HEK293T (cell line): ENCODE data around the gene TNFSF12.
A peak's percentile ranks its signal among the peaks of the same experiment; 100 is the strongest.

Experiments used
- CTCF ChIA-PET: fragments of 350-600 bp; formaldehyde crosslinking; extraction: SDS; loops from one replicate; lab custom pipeline; 2021; ENCODE audit warnings: antibody characterized with exemption, inconsistent platforms; lab: Yijun Ruan, JAX
- POLR2A ChIA-PET: fragments of 350-600 bp; formaldehyde crosslinking; extraction: SDS; loops from one replicate; lab custom pipeline; 2020; ENCODE audit warnings: antibody characterized with exemption, inconsistent platforms; lab: Yijun Ruan, JAX
- DNase-seq: peaks from one replicate; pipeline ENCODE4 v3.0.0; 2012; ENCODE audit warnings: mixed read lengths; ENCODE audit errors: extremely low spot score
- ARNT ChIP-seq: fragments of 450-650 bp; IDR thresholded peaks from 2 replicates; pipeline ENCODE4 v1.6.1; 2017; ENCODE audit warnings: mild to moderate bottlenecking
- BHLHE40 ChIP-seq: fragments of 450-650 bp; IDR thresholded peaks from 2 replicates; pipeline ENCODE4 v1.6.1; 2016; ENCODE audit warnings: mild to moderate bottlenecking, moderate library complexity, borderline replicate concordance
- CTBP1 ChIP-seq: fragments of 450-650 bp; IDR thresholded peaks from 2 replicates; pipeline ENCODE4 v1.6.1; 2016; ENCODE audit warnings: borderline replicate concordance
- ELF4 ChIP-seq: fragments of 450-650 bp; IDR thresholded peaks from 2 replicates; pipeline ENCODE4 v1.6.1; 2017; ENCODE audit warnings: antibody characterized with exemption
- FOXA1 ChIP-seq: fragments of 450-650 bp; IDR thresholded peaks from 2 replicates; pipeline ENCODE4 v1.6.1; 2016; ENCODE audit warnings: mild to moderate bottlenecking
- FOXK2 ChIP-seq: fragments of 450-650 bp; IDR thresholded peaks from 2 replicates; pipeline ENCODE4 v1.6.1; 2016; ENCODE audit warnings: mild to moderate bottlenecking
- FOXM1 ChIP-seq: fragments of 450-650 bp; IDR thresholded peaks from 2 replicates; pipeline ENCODE4 v1.6.1; 2017; ENCODE audit warnings: mild to moderate bottlenecking, borderline replicate concordance
- HDGF ChIP-seq: fragments of 450-650 bp; IDR thresholded peaks from 2 replicates; pipeline ENCODE4 v1.6.1; 2017; ENCODE audit warnings: antibody characterized with exemption, borderline replicate concordance
- L3MBTL2 ChIP-seq: fragments of 450-650 bp; conservative IDR thresholded peaks from 2 replicates; pipeline ENCODE4 v1.6.1; 2016; ENCODE audit warnings: mild to moderate bottlenecking
- LEF1 ChIP-seq: fragments of 450-650 bp; IDR thresholded peaks from 2 replicates; pipeline ENCODE4 v1.6.1; 2017; ENCODE audit warnings: mild to moderate bottlenecking, borderline replicate concordance
- NFRKB ChIP-seq: fragments of 450-650 bp; IDR thresholded peaks from 2 replicates; pipeline ENCODE4 v1.6.1; 2016; ENCODE audit warnings: mild to moderate bottlenecking, moderate library complexity
- SP1 ChIP-seq: fragments of 450-650 bp; IDR thresholded peaks from 2 replicates; pipeline ENCODE4 v1.6.1; 2017
- SUZ12 ChIP-seq: fragments of 450-650 bp; IDR thresholded peaks from 2 replicates; pipeline ENCODE4 v1.6.1; 2016; ENCODE audit warnings: mild to moderate bottlenecking
- TARDBP ChIP-seq: fragments of 450-650 bp; IDR thresholded peaks from 2 replicates; pipeline ENCODE4 v1.6.1; 2016
- ZNF384 ChIP-seq: fragments of 450-650 bp; IDR thresholded peaks from 2 replicates; pipeline ENCODE4 v1.6.1; 2016
- TF ChIP-seq, protein P1 (sequence below): fragments of 450-650 bp; IDR thresholded peaks from 2 replicates; pipeline ENCODE4 v1.6.1; 2016

TNFSF12 gene

DNA sequence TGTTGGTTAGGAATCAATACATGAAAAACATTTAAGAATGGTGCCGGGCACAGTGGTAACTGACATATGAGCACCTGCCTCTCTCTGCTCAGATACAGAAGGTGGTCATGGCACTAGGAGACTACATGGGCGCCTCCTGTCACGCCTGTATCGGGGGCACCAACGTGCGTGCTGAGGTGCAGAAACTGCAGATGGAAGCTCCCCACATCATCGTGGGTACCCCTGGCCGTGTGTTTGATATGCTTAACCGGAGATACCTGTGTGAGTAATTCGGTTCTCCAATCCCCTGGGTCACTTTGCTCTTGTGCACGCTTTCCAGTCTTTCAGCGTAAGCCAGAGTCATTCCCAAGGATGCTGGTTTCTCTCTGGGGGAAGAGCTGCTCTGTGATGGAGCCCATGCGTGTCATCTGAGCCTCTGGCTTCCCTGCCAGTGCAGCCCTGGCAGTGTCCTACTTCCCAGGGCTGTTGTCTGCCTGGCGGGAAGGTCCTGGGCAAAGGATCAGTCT lies 27.6 kb downstream of the TNFSF12 start:
- ChIA-PET POLR2A (interaction anchor here (0.7 to 6.3 kb wide), 3 partner anchors 8 to 14 kb away, joined by 3 to 40 read pairs (median 3); partner anchors contain the start of genes MPDU1, SENP3 and SOX15), CTCF (no interaction called here)
- no peak for DNase-seq
- TF ChIP-seq HDGF: no peak
- no peak for TF ChIP-seq FOXA1
- TF ChIP-seq FOXM1: no peak
- no peak for TF ChIP-seq CTBP1
- TF ChIP-seq SUZ12: no peak
- TF ChIP-seq NFRKB: no peak
- no peak for TF ChIP-seq TARDBP
- no peak for TF ChIP-seq ELF4

DNA sequence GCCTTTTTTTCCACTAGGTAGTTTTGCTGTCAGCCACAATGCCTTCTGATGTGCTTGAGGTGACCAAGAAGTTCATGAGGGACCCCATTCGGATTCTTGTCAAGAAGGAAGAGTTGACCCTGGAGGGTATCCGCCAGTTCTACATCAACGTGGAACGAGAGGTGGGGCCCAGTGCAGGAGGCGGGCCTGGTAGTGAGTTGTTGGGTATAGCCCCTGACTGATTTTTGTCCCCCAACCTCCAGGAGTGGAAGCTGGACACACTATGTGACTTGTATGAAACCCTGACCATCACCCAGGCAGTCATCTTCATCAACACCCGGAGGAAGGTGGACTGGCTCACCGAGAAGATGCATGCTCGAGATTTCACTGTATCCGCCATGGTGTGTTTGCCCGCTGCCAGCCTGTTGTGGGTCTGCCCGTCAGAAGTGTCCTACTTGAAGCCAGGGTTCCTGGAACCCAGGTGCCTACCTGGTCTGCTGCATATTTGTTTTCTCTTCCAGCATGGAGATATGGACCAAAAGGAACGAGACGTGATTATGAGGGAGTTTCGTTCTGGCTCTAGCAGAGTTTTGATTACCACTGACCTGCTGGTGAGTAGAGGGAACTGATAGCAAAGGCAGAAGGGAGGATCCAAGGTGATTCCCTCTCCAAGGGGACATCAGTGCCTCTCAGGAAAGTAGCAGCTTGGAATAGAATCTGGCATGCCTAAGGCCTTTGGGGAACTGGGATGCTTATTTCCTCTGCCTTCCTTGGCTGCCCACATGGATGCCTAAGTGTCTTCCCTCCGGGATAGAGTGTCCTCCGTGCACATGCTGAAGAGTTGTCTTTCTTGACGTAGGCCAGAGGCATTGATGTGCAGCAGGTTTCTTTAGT lies 28.7 kb downstream of the TNFSF12 start:
- DNase-seq: no peak
- no peak for TF ChIP-seq SP1
- no peak for TF ChIP-seq FOXA1
- no peak for TF ChIP-seq CTBP1
- no peak for TF ChIP-seq ZNF384
- TF ChIP-seq, protein P1, sequence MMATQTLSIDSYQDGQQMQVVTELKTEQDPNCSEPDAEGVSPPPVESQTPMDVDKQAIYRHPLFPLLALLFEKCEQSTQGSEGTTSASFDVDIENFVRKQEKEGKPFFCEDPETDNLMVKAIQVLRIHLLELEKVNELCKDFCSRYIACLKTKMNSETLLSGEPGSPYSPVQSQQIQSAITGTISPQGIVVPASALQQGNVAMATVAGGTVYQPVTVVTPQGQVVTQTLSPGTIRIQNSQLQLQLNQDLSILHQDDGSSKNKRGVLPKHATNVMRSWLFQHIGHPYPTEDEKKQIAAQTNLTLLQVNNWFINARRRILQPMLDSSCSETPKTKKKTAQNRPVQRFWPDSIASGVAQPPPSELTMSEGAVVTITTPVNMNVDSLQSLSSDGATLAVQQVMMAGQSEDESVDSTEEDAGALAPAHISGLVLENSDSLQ: no peak
- no peak for TF ChIP-seq ARNT
- no peak for TF ChIP-seq FOXK2
- TF ChIP-seq L3MBTL2: no peak
- TF ChIP-seq HDGF: no peak
- TF ChIP-seq BHLHE40: no peak
- no peak for TF ChIP-seq TARDBP
- no peak for TF ChIP-seq FOXM1
- no peak for TF ChIP-seq NFRKB
- no peak for TF ChIP-seq SUZ12
- TF ChIP-seq ELF4: no peak
- TF ChIP-seq LEF1: no peak
- CTCF ChIA-PET: interaction anchor here (0.6 kb wide), 1 partner anchor 228 kb away, joined by 3 read pairs; no protein-coding TSS in a partner anchor
- POLR2A ChIA-PET: no interaction called here

DNA sequence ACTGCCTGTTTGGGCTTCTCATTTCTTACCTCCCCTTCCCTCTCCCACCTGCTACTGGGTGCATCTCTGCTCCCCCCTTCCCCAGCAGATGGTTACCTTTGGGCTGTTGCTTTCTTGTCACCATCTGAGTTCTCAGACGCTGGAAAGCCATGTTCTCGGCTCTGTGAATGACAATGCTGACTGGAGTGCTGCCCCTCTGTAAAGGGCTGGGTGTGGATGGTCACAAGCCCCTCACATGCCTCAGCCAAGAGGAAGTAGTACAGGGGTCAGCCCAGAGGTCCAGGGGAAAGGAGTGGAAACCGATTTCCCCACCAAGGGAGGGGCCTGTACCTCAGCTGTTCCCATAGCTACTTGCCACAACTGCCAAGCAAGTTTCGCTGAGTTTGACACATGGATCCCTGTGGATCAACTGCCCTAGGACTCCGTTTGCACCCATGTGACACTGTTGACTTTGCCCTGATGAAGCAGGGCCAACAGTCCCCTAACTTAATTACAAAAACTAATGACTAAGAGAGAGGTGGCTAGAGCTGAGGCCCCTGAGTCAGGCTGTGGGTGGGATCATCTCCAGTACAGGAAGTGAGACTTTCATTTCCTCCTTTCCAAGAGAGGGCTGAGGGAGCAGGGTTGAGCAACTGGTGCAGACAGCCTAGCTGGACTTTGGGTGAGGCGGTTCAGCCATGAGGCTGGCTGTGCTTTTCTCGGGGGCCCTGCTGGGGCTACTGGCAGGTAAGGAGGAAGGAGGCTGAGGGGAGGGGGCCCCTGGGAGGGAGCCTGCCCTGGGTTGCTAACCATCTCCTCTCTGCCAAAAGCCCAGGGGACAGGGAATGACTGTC lies 30.4 kb downstream of the TNFSF12 start, which contains the start of gene CD68:
Gene CD68 (plus strand): TSS at position 638 of the 833 bp plus-strand sequence. CDS start 40 bp downstream, at position 678.
- TF ChIP-seq, protein P1: 0 out of 2 replicates have a peak, but pooled peaks have one; percentile 6
- TF ChIP-seq L3MBTL2 (no peak), FOXA1 (no peak), NFRKB (peak; percentile 43; the same call in 1 of the 2 replicates), BHLHE40 (no peak), CTBP1 (no peak; the same call in 1 of the 2 replicates), ELF4 (peak; percentile 65), ZNF384 (no peak), SUZ12 (no peak)
- no peak for DNase-seq
- CTCF ChIA-PET: interaction anchor here (0.6 to 0.7 kb wide), 2 partner anchors 105 to 299 kb away, joined by 3 to 4 read pairs; no protein-coding TSS in a partner anchor
- POLR2A ChIA-PET: interaction anchor here (0.7 to 2.6 kb wide), 3 partner anchors 18 to 177 kb away, joined by 3 to 16 read pairs (median 4); partner anchors contain the start of genes SENP3, TP53 and WRAP53

DNA sequence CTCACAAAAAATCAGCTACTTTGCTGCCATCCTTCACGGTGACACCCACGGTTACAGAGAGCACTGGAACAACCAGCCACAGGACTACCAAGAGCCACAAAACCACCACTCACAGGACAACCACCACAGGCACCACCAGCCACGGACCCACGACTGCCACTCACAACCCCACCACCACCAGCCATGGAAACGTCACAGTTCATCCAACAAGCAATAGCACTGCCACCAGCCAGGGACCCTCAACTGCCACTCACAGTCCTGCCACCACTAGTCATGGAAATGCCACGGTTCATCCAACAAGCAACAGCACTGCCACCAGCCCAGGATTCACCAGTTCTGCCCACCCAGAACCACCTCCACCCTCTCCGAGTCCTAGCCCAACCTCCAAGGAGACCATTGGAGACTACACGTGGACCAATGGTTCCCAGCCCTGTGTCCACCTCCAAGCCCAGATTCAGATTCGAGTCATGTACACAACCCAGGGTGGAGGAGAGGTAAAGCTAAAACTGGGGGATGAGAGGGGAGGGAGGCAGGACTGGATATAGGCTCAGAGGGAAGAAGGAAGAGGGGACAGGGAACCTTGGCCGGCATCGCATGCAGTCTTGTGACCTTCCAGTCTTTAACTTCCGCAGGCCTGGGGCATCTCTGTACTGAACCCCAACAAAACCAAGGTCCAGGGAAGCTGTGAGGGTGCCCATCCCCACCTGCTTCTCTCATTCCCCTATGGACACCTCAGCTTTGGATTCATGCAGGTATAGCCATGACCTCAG lies 31.2 kb downstream of the TNFSF12 start:
- ChIA-PET POLR2A (interaction anchor here (0.7 to 2.6 kb wide), 5 partner anchors 9 to 178 kb away, joined by 3 to 16 read pairs (median 4); partner anchors contain the start of genes SENP3, TP53 and WRAP53), CTCF (interaction anchor here (0.7 to 1.5 kb wide), 2 partner anchors 104 to 107 kb away, joined by 4 read pairs; partner anchors contain the start of gene TP53)
- TF ChIP-seq TARDBP: no peak
- TF ChIP-seq, protein P1: peak; percentile 42; the same call in 1 of the 2 replicates
- DNase-seq: no peak
